H9 (cell line): ENCODE data around the gene RPL22L1. TPM values are rescaled to one million over a fixed set of nuclear protein-coding genes. Genes with fewer than 3 reads are reported as not detected.
A peak's percentile ranks its signal among the peaks of the same experiment; 100 is the strongest.

Source experiments
- DNase-seq: peaks from one replicate; pipeline ENCODE4 v3.0.0-alpha.2; 2017
- H2AFZ ChIP-seq: one replicate; pipeline ENCODE4 v1.6.1; 2013; ENCODE audit warnings: mild to moderate bottlenecking, low read length, control low read depth, moderate library complexity
- H2AK5ac ChIP-seq: 2 replicates; pipeline ENCODE4 v1.6.1; 2013; ENCODE audit warnings: low read length, control low read depth, mixed read lengths; ENCODE audit not compliant: insufficient read length
- H2BK120ac ChIP-seq: one replicate; pipeline ENCODE4 v1.6.1; 2013; ENCODE audit warnings: low read depth, mild to moderate bottlenecking, low read length, control low read depth, inconsistent platforms; ENCODE audit not compliant: poor library complexity, severe bottlenecking
- H2BK12ac ChIP-seq: 2 replicates; pipeline ENCODE4 v1.6.1; 2013; ENCODE audit warnings: low read length, control low read depth, mixed read lengths, low read depth; ENCODE audit not compliant: insufficient read length
- H2BK15ac ChIP-seq: 2 replicates; pipeline ENCODE4 v1.6.1; 2013; ENCODE audit warnings: low read depth, low read length, control low read depth
- H2BK20ac ChIP-seq: one replicate; pipeline ENCODE4 v1.6.1; 2013; ENCODE audit warnings: low read depth, mild to moderate bottlenecking, low read length, control low read depth, inconsistent platforms; ENCODE audit not compliant: poor library complexity, severe bottlenecking
- H2BK5ac ChIP-seq: 2 replicates; pipeline ENCODE4 v1.6.1; 2013; ENCODE audit warnings: low read length, control low read depth, mixed read lengths; ENCODE audit not compliant: insufficient read length
- H3K14ac ChIP-seq: 2 replicates; pipeline ENCODE4 v1.6.1; 2013; ENCODE audit warnings: low read length, control low read depth; ENCODE audit not compliant: insufficient read depth
- H3K18ac ChIP-seq: 2 replicates; pipeline ENCODE4 v1.6.1; 2013; ENCODE audit warnings: low read depth, mild to moderate bottlenecking, mixed read lengths, low read length, control low read depth; ENCODE audit not compliant: insufficient read length
- H3K23ac ChIP-seq: 2 replicates; pipeline ENCODE4 v1.6.1; 2013; ENCODE audit warnings: low read length, control low read depth, mixed read lengths, low read depth; ENCODE audit not compliant: insufficient read length
- H3K23me2 ChIP-seq: 2 replicates; pipeline ENCODE4 v1.6.1; 2013; ENCODE audit warnings: low read depth, mild to moderate bottlenecking, mixed read lengths, low read length, control low read depth; ENCODE audit not compliant: insufficient read length, poor library complexity, severe bottlenecking
- H3K27ac ChIP-seq: 2 replicates; pipeline ENCODE4 v1.5.1; 2013; ENCODE audit warnings: low read length, control low read depth, mixed read lengths, low read depth; ENCODE audit not compliant: insufficient read length
- H3K27me3 ChIP-seq: 2 replicates; pipeline ENCODE4 v1.6.1; 2013; ENCODE audit warnings: low read length, control low read depth, inconsistent platforms; ENCODE audit not compliant: insufficient read depth
- H3K4ac ChIP-seq: 2 replicates; pipeline ENCODE4 v1.6.1; 2013; ENCODE audit warnings: low read depth, mild to moderate bottlenecking, control low read depth, inconsistent platforms, low read length, moderate library complexity
- H3K4me1 ChIP-seq: 2 replicates; pipeline ENCODE4 v1.6.1; 2013; ENCODE audit warnings: low read length, control low read depth, inconsistent platforms; ENCODE audit not compliant: insufficient read depth
- H3K4me2 ChIP-seq: 2 replicates; pipeline ENCODE4 v1.6.1; 2013; ENCODE audit warnings: low read length, control low read depth, mixed read lengths; ENCODE audit not compliant: insufficient read length, insufficient read depth
- H3K56ac ChIP-seq: 2 replicates; pipeline ENCODE4 v1.6.1; 2013; ENCODE audit warnings: low read depth, mild to moderate bottlenecking, mixed read lengths, low read length, control low read depth; ENCODE audit not compliant: insufficient read length
- H3K79me1 ChIP-seq: 2 replicates; pipeline ENCODE4 v1.6.1; 2013; ENCODE audit warnings: low read depth, mild to moderate bottlenecking, moderate library complexity, low read length, control low read depth, inconsistent platforms; ENCODE audit not compliant: insufficient read depth, poor library complexity, severe bottlenecking
- H3K79me2 ChIP-seq: 2 replicates; pipeline ENCODE4 v1.6.1; 2013; ENCODE audit warnings: low read length, control low read depth, inconsistent platforms; ENCODE audit not compliant: insufficient read depth
- H3K9ac ChIP-seq: 2 replicates; pipeline ENCODE4 v1.6.1; 2013; ENCODE audit warnings: low read length, control low read depth, mixed read lengths; ENCODE audit not compliant: insufficient read length; ENCODE audit errors: extremely low read depth
- H3K9me3 ChIP-seq: one replicate; pipeline ENCODE4 v1.6.1; 2013; ENCODE audit warnings: low read depth, low read length, inconsistent platforms; ENCODE audit not compliant: control insufficient read depth
- H3T11ph ChIP-seq: one replicate; pipeline ENCODE4 v1.6.1; 2013; ENCODE audit warnings: mild to moderate bottlenecking, low read length, control low read depth, inconsistent platforms
- H4K20me1 ChIP-seq: one replicate; pipeline ENCODE4 v1.6.1; 2013; ENCODE audit not compliant: control insufficient read depth, insufficient read length, insufficient read depth
- H4K5ac ChIP-seq: 2 replicates; pipeline ENCODE4 v1.6.1; 2013; ENCODE audit warnings: low read depth, mild to moderate bottlenecking, mixed read lengths, low read length, control low read depth; ENCODE audit not compliant: insufficient read length
- H4K8ac ChIP-seq: replicated peaks from 2 replicates; pipeline ENCODE4 v1.6.1; 2013; ENCODE audit warnings: low read length, control low read depth, mixed read lengths, low read depth; ENCODE audit not compliant: insufficient read length
- H4K91ac ChIP-seq: 2 replicates; pipeline ENCODE4 v1.6.1; 2013; ENCODE audit warnings: low read depth, mild to moderate bottlenecking, moderate library complexity, mixed read lengths, low read length, control low read depth; ENCODE audit not compliant: insufficient read length
- H3K27ac Mint-ChIP-seq, 3 experiments: 2 replicates in 2 of 3; 3 replicates in 1 of 3; pipeline ENCODE4 v1.8.0; 2020 to 2021; ENCODE audit warnings: mixed read lengths in 3 of 3, mild to moderate bottlenecking in 1 of 3, moderate library complexity in 1 of 3
- H3K27me3 Mint-ChIP-seq: 2 replicates; pipeline ENCODE4 v1.8.0; 2021; ENCODE audit warnings: low read depth, mild to moderate bottlenecking, moderate library complexity, mixed read lengths
- H3K36me3 Mint-ChIP-seq, 3 experiments: 2 replicates in 2 of 3; 3 replicates in 1 of 3; pipeline ENCODE4 v1.8.0; 2020 to 2021; ENCODE audit warnings: low read depth in 3 of 3, mixed read lengths in 3 of 3; ENCODE audit not compliant: insufficient read depth in 1 of 3
- H3K4me1 Mint-ChIP-seq, 2 experiments: 2 replicates each; pipeline ENCODE4 v1.8.0; 2020; ENCODE audit warnings: mixed read lengths in 2 of 2
- H3K4me3 Mint-ChIP-seq, 2 experiments: 2 replicates in 1 of 2; 3 replicates in 1 of 2; pipeline ENCODE4 v1.8.0; 2020 to 2021; ENCODE audit warnings: mild to moderate bottlenecking in 2 of 2, mixed read lengths in 2 of 2, moderate library complexity in 1 of 2
- H3K9me3 Mint-ChIP-seq, 2 experiments: 2 replicates in 1 of 2; 3 replicates in 1 of 2; pipeline ENCODE4 v1.8.0; 2020; ENCODE audit warnings: mild to moderate bottlenecking in 2 of 2, mixed read lengths in 2 of 2, moderate library complexity in 1 of 2
- WGBS: extraction: QIAGEN DNeasy Blood & Tissue Kit; methylation state at CpG from one replicate; pipeline ENCODE4 v1.1.7; 2013; ENCODE audit warnings: missing lambda C conversion rate, low lambda C conversion rate, mixed read lengths; ENCODE audit not compliant: insufficient read length; ENCODE audit errors: extremely low coverage; 5-methylcytosine and 5-hydroxymethylcytosine counted together
- total RNA-seq: library from RNA; stranded (reverse); gene quantifications from 2 replicates; pipeline ENCODE4 v1.2.1, GENCODE V29; 2021
- TF ChIP-seq, protein P1 (sequence below): fragments of 200-600 bp; sonication (generic); conservative IDR thresholded peaks from 3 replicates; pipeline ENCODE4 v1.8.0; 2021; ENCODE audit warnings: antibody characterized with exemption, mild to moderate bottlenecking

The RPL22L1 gene
- total RNA-seq, 1 experiment from 2014 or later = 100 TPM

DNA sequence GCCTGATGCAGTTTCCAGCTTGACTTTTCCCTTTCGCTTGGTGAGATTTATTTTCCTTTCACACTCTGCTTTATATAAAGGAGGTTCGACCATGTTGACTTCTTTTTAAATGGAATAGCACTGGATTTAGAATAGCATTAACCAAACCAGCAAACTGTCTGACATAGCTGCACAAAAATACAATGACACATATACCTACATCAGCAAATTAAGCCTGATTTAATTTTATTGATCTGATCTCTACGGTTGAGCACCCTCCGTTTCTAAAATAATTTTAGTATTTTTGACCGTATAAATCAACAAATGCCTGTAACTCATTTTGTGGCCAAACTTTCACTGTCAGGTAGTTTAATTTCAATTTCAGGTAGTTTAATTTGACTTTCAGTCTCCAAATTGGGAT is 44.2 kb upstream of the RPL22L1 start:
- Histone ChIP-seq H4K20me1 (no peaks in the 10 kb centered on the region), H4K91ac (no peak overlapping the region), H3K9ac (no peak overlapping the region), H3K27me3 (no peaks in the 10 kb centered on the region; the same call in 1 of the 2 replicates), H3K4me1 (no peaks in the 10 kb centered on the region; the same call in 1 of the 2 replicates), H2BK20ac (no peak overlapping the region), H3K4ac (no peak overlapping the region), H3K4me2 (no peak overlapping the region), H2BK15ac (no peak overlapping the region), H2BK12ac (no peak overlapping the region), H3K56ac (no peak overlapping the region), H3K27ac (no peak overlapping the region), H3K23me2 (no peaks in the 10 kb centered on the region), H3K9me3 (peaks cover 8% of the 10 kb centered on the region), H2BK120ac (no peak overlapping the region), H3T11ph (no peak overlapping the region), H3K14ac (no peak overlapping the region), H2AK5ac (no peak overlapping the region), H3K18ac (no peak overlapping the region), H4K5ac (no peak overlapping the region), H2AFZ (no peak overlapping the region), H2BK5ac (no peak overlapping the region), H3K79me1 (no peaks in the 10 kb centered on the region), H3K79me2 (no peaks in the 10 kb centered on the region), H4K8ac (no peak overlapping the region), H3K23ac (no peak overlapping the region)
- peak overlapping the region in 1 of 3 experiments; percentile 30; a peak in 2 of 7 replicates for H3K27ac Mint-ChIP-seq
- H3K27me3 Mint-ChIP-seq = peaks cover 11% of the 10 kb centered on the region
- no CpG with 5 or more reads among the region's 5 CpGs for WGBS
- TF ChIP-seq, protein P1, sequence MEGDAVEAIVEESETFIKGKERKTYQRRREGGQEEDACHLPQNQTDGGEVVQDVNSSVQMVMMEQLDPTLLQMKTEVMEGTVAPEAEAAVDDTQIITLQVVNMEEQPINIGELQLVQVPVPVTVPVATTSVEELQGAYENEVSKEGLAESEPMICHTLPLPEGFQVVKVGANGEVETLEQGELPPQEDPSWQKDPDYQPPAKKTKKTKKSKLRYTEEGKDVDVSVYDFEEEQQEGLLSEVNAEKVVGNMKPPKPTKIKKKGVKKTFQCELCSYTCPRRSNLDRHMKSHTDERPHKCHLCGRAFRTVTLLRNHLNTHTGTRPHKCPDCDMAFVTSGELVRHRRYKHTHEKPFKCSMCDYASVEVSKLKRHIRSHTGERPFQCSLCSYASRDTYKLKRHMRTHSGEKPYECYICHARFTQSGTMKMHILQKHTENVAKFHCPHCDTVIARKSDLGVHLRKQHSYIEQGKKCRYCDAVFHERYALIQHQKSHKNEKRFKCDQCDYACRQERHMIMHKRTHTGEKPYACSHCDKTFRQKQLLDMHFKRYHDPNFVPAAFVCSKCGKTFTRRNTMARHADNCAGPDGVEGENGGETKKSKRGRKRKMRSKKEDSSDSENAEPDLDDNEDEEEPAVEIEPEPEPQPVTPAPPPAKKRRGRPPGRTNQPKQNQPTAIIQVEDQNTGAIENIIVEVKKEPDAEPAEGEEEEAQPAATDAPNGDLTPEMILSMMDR = no peak
- H3K4me1 Mint-ChIP-seq = peaks cover 6% of the 10 kb centered on the region in 2 experiments
- peaks cover 15 to 26% (median 23%) of the 10 kb centered on the region in 3 experiments for H3K36me3 Mint-ChIP-seq
- H3K4me3 Mint-ChIP-seq = no peak overlapping the region
- H3K9me3 Mint-ChIP-seq = peaks cover 30 to 32% of the 10 kb centered on the region in 2 experiments
- DNase-seq = no peak
